SK-N-SH treated with all-trans-retinoic acid at 6 μM for 48 hours (cell line): ENCODE results near the gene ADGRG7.

Source experiments
- ATAC-seq: fragments of 200-7000 bp; cut with Tn5 transposase; 3 replicates; pipeline ENCODE4 v1.9.1; 2020; ENCODE audit warnings: mild to moderate bottlenecking, moderate library complexity
- ARNTL ChIP-seq: fragments of 450-650 bp; formaldehyde crosslinking; IDR thresholded peaks from 2 replicates; pipeline ENCODE4 v1.5.0; 2020; ENCODE audit warnings: low read depth, mild to moderate bottlenecking, moderate library complexity, borderline replicate concordance
- BACH2 ChIP-seq: fragments of 250-450 bp; sonication (Bioruptor Pico); IDR thresholded peaks from 2 replicates; pipeline ENCODE4 v1.9.0; 2021; ENCODE audit warnings: mild to moderate bottlenecking, borderline replicate concordance
- CREB5 ChIP-seq: fragments of 250-450 bp; sonication (Bioruptor Pico); IDR thresholded peaks from 2 replicates; pipeline ENCODE4 v1.5.1; 2020; ENCODE audit warnings: low read depth, mild to moderate bottlenecking, moderate library complexity
- CSDC2 ChIP-seq: fragments of 250-450 bp; sonication (Bioruptor Pico); IDR thresholded peaks from 2 replicates; pipeline ENCODE4 v1.5.0; 2020; ENCODE audit warnings: mild to moderate bottlenecking, moderate library complexity
- CSRNP3 ChIP-seq: fragments of 250-450 bp; sonication (Bioruptor Pico); IDR thresholded peaks from 2 replicates; pipeline ENCODE4 v1.5.1; 2021; ENCODE audit warnings: mild to moderate bottlenecking, moderate library complexity
- ESRRG ChIP-seq: fragments of 250-450 bp; sonication (Bioruptor Pico); IDR thresholded peaks from 2 replicates; pipeline ENCODE4 v1.6.1; 2021; ENCODE audit warnings: mild to moderate bottlenecking
- GLIS3 ChIP-seq: fragments of 250-450 bp; sonication (Bioruptor Pico); IDR thresholded peaks from 2 replicates; pipeline ENCODE4 v1.5.0; 2020; ENCODE audit warnings: mild to moderate bottlenecking, moderate library complexity
- ISL1 ChIP-seq: fragments of 250-450 bp; sonication (Bioruptor Pico); IDR thresholded peaks from 2 replicates; pipeline ENCODE4 v2.1.2; 2022; ENCODE audit warnings: mild to moderate bottlenecking, moderate library complexity
- OSR1 ChIP-seq: fragments of 250-450 bp; sonication (Bioruptor Pico); IDR thresholded peaks from 2 replicates; pipeline ENCODE4 v1.8.0; 2022; ENCODE audit warnings: moderate library complexity, mild to moderate bottlenecking, inconsistent platforms
- RARB ChIP-seq: fragments of 250-450 bp; sonication (Bioruptor Pico); IDR thresholded peaks from 2 replicates; pipeline ENCODE4 v1.8.0; 2021; ENCODE audit warnings: mild to moderate bottlenecking, moderate library complexity
- SNAI2 ChIP-seq: fragments of 250-450 bp; sonication (Bioruptor Pico); IDR thresholded peaks from 2 replicates; pipeline ENCODE4 v1.5.0; 2020; ENCODE audit warnings: mild to moderate bottlenecking, moderate library complexity
- TCF4 ChIP-seq: fragments of 250-450 bp; sonication (Bioruptor Pico); IDR thresholded peaks from 2 replicates; pipeline ENCODE4 v1.8.0; 2021; ENCODE audit warnings: mild to moderate bottlenecking, moderate library complexity, borderline replicate concordance
- TOX ChIP-seq: fragments of 250-450 bp; sonication (Bioruptor Pico); IDR thresholded peaks from 2 replicates; pipeline ENCODE4 v1.8.0; 2021; ENCODE audit warnings: mild to moderate bottlenecking, moderate library complexity, borderline replicate concordance
- TSHZ2 ChIP-seq: fragments of 250-450 bp; sonication (Bioruptor Pico); IDR thresholded peaks from 2 replicates; pipeline ENCODE4 v1.5.0; 2020; ENCODE audit warnings: mild to moderate bottlenecking, moderate library complexity
- ZC3H10 ChIP-seq: fragments of 250-450 bp; sonication (Bioruptor Pico); IDR thresholded peaks from 2 replicates; pipeline ENCODE4 v1.5.1; 2021; ENCODE audit warnings: mild to moderate bottlenecking, moderate library complexity
- ZFP3 ChIP-seq: fragments of 250-450 bp; sonication (Bioruptor Pico); IDR thresholded peaks from 2 replicates; pipeline ENCODE4 v1.5.0; 2020; ENCODE audit warnings: mild to moderate bottlenecking, moderate library complexity
- ZFP30 ChIP-seq: fragments of 450-650 bp; formaldehyde crosslinking; IDR thresholded peaks from 2 replicates; pipeline ENCODE4 v1.5.0; 2022; ENCODE audit warnings: mild to moderate bottlenecking, moderate library complexity
- ZNF565 ChIP-seq: fragments of 450-650 bp; formaldehyde crosslinking; conservative IDR thresholded peaks from 2 replicates; pipeline ENCODE4 v1.5.0; 2020; ENCODE audit warnings: low read depth, mild to moderate bottlenecking, moderate library complexity
- ZNF70 ChIP-seq: fragments of 450-650 bp; formaldehyde crosslinking; IDR thresholded peaks from 2 replicates; pipeline ENCODE4 v1.5.0; 2020; ENCODE audit warnings: mild to moderate bottlenecking, moderate library complexity
- ZNF8 ChIP-seq: fragments of 450-650 bp; formaldehyde crosslinking; IDR thresholded peaks from 2 replicates; pipeline ENCODE4 v1.5.0; 2020; ENCODE audit warnings: mild to moderate bottlenecking, moderate library complexity
- TF ChIP-seq, protein P1 (sequence below): fragments of 250-450 bp; sonication (Bioruptor Pico); IDR thresholded peaks from 2 replicates; pipeline ENCODE4 v1.8.0; 2021; ENCODE audit warnings: low read depth, mild to moderate bottlenecking, moderate library complexity, borderline replicate concordance
- TF ChIP-seq, protein P2 (sequence below): fragments of 250-450 bp; sonication (Bioruptor Pico); IDR thresholded peaks from 2 replicates; pipeline ENCODE4 v1.8.0; 2020; ENCODE audit warnings: mild to moderate bottlenecking, moderate library complexity, borderline replicate concordance

The ADGRG7 gene

GRCh38 chr3:100726706-100727105 lies 117.3 kb downstream of the ADGRG7 start:
- no peak for ATAC-seq
- TF ChIP-seq TSHZ2 (CRISPR knock-in tag) (no peak), TOX (CRISPR knock-in tag) (no peak), ESRRG (CRISPR knock-in tag) (no peak), CSDC2 (CRISPR knock-in tag) (no peak), ARNTL (CRISPR knock-in tag) (no peak), TCF4 (no peak), SNAI2 (CRISPR knock-in tag) (no peak), CSRNP3 (no peak)

- no peak for ATAC-seq
- no peak for TF ChIP-seq ZNF8 (CRISPR knock-in tag)
- no peak for TF ChIP-seq GLIS3 (CRISPR knock-in tag)
- TF ChIP-seq ZNF70 (CRISPR knock-in tag): no peak
- TF ChIP-seq, protein P1, sequence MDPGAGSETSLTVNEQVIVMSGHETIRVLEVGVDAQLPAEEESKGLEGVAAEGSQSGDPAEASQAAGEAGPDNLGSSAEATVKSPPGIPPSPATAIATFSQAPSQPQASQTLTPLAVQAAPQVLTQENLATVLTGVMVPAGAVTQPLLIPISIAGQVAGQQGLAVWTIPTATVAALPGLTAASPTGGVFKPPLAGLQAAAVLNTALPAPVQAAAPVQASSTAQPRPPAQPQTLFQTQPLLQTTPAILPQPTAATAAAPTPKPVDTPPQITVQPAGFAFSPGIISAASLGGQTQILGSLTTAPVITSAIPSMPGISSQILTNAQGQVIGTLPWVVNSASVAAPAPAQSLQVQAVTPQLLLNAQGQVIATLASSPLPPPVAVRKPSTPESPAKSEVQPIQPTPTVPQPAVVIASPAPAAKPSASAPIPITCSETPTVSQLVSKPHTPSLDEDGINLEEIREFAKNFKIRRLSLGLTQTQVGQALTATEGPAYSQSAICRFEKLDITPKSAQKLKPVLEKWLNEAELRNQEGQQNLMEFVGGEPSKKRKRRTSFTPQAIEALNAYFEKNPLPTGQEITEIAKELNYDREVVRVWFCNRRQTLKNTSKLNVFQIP (CRISPR knock-in tag): no peak
- TF ChIP-seq OSR1: no peak
- no peak for TF ChIP-seq ZFP3 (CRISPR knock-in tag)
- TF ChIP-seq, all 23 proteins: peak for 0
These were observed 121.1 kb downstream of the ADGRG7 start for GRCh38 chr3:100730524-100730923.

- TF ChIP-seq, protein P2, sequence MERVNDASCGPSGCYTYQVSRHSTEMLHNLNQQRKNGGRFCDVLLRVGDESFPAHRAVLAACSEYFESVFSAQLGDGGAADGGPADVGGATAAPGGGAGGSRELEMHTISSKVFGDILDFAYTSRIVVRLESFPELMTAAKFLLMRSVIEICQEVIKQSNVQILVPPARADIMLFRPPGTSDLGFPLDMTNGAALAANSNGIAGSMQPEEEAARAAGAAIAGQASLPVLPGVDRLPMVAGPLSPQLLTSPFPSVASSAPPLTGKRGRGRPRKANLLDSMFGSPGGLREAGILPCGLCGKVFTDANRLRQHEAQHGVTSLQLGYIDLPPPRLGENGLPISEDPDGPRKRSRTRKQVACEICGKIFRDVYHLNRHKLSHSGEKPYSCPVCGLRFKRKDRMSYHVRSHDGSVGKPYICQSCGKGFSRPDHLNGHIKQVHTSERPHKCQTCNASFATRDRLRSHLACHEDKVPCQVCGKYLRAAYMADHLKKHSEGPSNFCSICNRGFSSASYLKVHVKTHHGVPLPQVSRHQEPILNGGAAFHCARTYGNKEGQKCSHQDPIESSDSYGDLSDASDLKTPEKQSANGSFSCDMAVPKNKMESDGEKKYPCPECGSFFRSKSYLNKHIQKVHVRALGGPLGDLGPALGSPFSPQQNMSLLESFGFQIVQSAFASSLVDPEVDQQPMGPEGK (CRISPR knock-in tag): no peak
- TF ChIP-seq OSR1: no peak
- no peak for TF ChIP-seq TSHZ2 (CRISPR knock-in tag)
- TF ChIP-seq ZNF8 (CRISPR knock-in tag): no peak
- no peak for TF ChIP-seq ZC3H10 (CRISPR knock-in tag)
- TF ChIP-seq SNAI2 (CRISPR knock-in tag): no peak
- TF ChIP-seq CSRNP3: no peak
- no peak for TF ChIP-seq TCF4
- no peak for TF ChIP-seq TOX (CRISPR knock-in tag)
- no peak for TF ChIP-seq ZFP30
- no peak for TF ChIP-seq CSDC2 (CRISPR knock-in tag)
- TF ChIP-seq ARNTL (CRISPR knock-in tag): no peak
- no peak for TF ChIP-seq ISL1 (CRISPR knock-in tag)
- TF ChIP-seq ESRRG (CRISPR knock-in tag): no peak
- TF ChIP-seq BACH2 (CRISPR knock-in tag): no peak
- TF ChIP-seq ZFP3 (CRISPR knock-in tag): no peak
- TF ChIP-seq CREB5 (CRISPR knock-in tag): no peak
- no peak for TF ChIP-seq ZNF565 (CRISPR knock-in tag)
- no peak for TF ChIP-seq RARB (CRISPR knock-in tag)
- no peak for ATAC-seq
These were observed 123.0 kb downstream of the ADGRG7 start for GRCh38 chr3:100732435-100732834.
